A673 (cell line): ENCODE data around the gene TRPC4. TPM values are rescaled to one million over a fixed set of nuclear protein-coding genes. Genes with fewer than 3 reads are reported as not detected.
A peak's percentile ranks its signal among the peaks of the same experiment; 100 is the strongest.

Experiments used
- BruUV-seq: library from RNA; stranded (reverse); fragments of 400-500 nt; replicated peaks from 2 replicates; lab custom pipeline; 2021; lab: Mats Ljungman, UMichigan
- CTCF ChIA-PET: fragments of 300-600 bp; sonication (Branson Sonifier 250); formaldehyde crosslinking; loops from one replicate; lab custom pipeline; 2022; ENCODE audit warnings: antibody characterized with exemption; lab: Charles Lee
- POLR2A ChIA-PET: fragments of 300-600 bp; sonication (Branson Sonifier 250); formaldehyde crosslinking; loops from one replicate; lab custom pipeline; 2022; ENCODE audit warnings: antibody characterized with exemption; ENCODE audit not compliant: low non-redundant PET; lab: Charles Lee
- DNase-seq: peaks from one replicate; pipeline ENCODE4 v3.0.0-alpha.2; 2015; ENCODE audit warnings: low spot score
- H3K27ac ChIP-seq: fragments of 200-600 bp; sonication (generic); 2 replicates; pipeline ENCODE4 v1.5.1; 2016; ENCODE audit warnings: mixed run types, low read depth, mild to moderate bottlenecking, mixed read lengths, antibody characterized with exemption, low read length; ENCODE audit not compliant: poor library complexity, severe bottlenecking
- H3K27me3 ChIP-seq: fragments of 200-600 bp; sonication (generic); replicated peaks from 2 replicates; pipeline ENCODE4 v1.6.1; 2017; ENCODE audit warnings: mixed run types, low read depth, mild to moderate bottlenecking, mixed read lengths, antibody characterized with exemption, low read length; ENCODE audit not compliant: insufficient read depth, poor library complexity
- H3K36me3 ChIP-seq: fragments of 200-600 bp; sonication (generic); 2 replicates; pipeline ENCODE4 v1.6.1; 2016; ENCODE audit warnings: mixed run types, mild to moderate bottlenecking, mixed read lengths, antibody characterized with exemption, low read length; ENCODE audit not compliant: insufficient read depth, poor library complexity, severe bottlenecking
- H3K4me1 ChIP-seq: fragments of 200-600 bp; sonication (generic); 2 replicates; pipeline ENCODE4 v1.6.1; 2017; ENCODE audit warnings: mixed run types, mild to moderate bottlenecking, mixed read lengths, antibody characterized with exemption, low read length; ENCODE audit not compliant: insufficient read depth, poor library complexity, severe bottlenecking
- H3K4me3 ChIP-seq: fragments of 200-600 bp; sonication (generic); 2 replicates; pipeline ENCODE4 v1.5.1; 2016; ENCODE audit warnings: low read depth, mixed run types, mild to moderate bottlenecking, mixed read lengths, low read length; ENCODE audit not compliant: poor library complexity, severe bottlenecking
- H3K9me3 ChIP-seq: fragments of 200-600 bp; sonication (generic); 2 replicates; pipeline ENCODE4 v1.6.1; 2016; ENCODE audit warnings: mixed run types, low read depth, mild to moderate bottlenecking, mixed read lengths, antibody characterized with exemption, low read length; ENCODE audit not compliant: poor library complexity, severe bottlenecking
- CTCF ChIP-seq: fragments of 300-800, 200-600 bp; sonication (generic); conservative IDR thresholded peaks from 2 replicates; pipeline ENCODE4 v1.5.1; 2017; ENCODE audit warnings: low read depth, mild to moderate bottlenecking, antibody characterized with exemption, low read length, moderate library complexity, mixed read lengths
- EZH2 ChIP-seq: fragments of 200-600 bp; sonication (generic); IDR thresholded peaks from 2 replicates; pipeline ENCODE4 v1.6.1; 2017; ENCODE audit warnings: borderline replicate concordance, low read depth, mild to moderate bottlenecking, mixed read lengths, antibody characterized with exemption, low read length; ENCODE audit not compliant: poor library complexity, severe bottlenecking
- intact Hi-C: fragments of 100-400 bp; cut with micrococcal nuclease; formaldehyde crosslinking; loops from one replicate; pipeline ENCODE4 v1.10.0; 2022; ENCODE audit not compliant: unreplicated experiment
- total RNA-seq: library from RNA; stranded (reverse); gene quantifications from 2 replicates; pipeline ENCODE4 v1.2.3, GENCODE V29; 2021

Gene TRPC4
- total RNA-seq, 1 experiment from 2014 or later, result 27.0 TPM

GRCh38 chr13:37878496-37878895 is 8.9 kb upstream of the TRPC4 start:
- CTCF ChIA-PET, result no interaction called here
- BruUV-seq, result no TSS peak
- no peak for DNase-seq
- no peaks in the 10 kb centered on the region for H3K27me3 ChIP-seq
- TF ChIP-seq EZH2, result no peak
- TF ChIP-seq CTCF, result no peak
- no peak overlapping the region for H3K4me3 ChIP-seq
- H3K27ac ChIP-seq, result no peak overlapping the region
- intact Hi-C loops, result no loop called here
- no peaks in the 10 kb centered on the region for H3K36me3 ChIP-seq
- POLR2A ChIA-PET, result interaction anchor here (0.6 kb wide), 1 partner anchor 11 kb away, joined by 3 read pairs; no protein-coding TSS in a partner anchor
- H3K4me1 ChIP-seq, result no peaks in the 10 kb centered on the region
- H3K9me3 ChIP-seq, result no peaks in the 10 kb centered on the region

GRCh38 chr13:37870895-37871550 is 1.5 kb upstream of the TRPC4 start:
- Histone ChIP-seq H3K4me3 (peak overlapping the region; percentile 57), H3K27me3 (peaks cover 19% of the 10 kb centered on the region), H3K4me1 (peaks cover 22% of the 10 kb centered on the region), H3K36me3 (no peaks in the 10 kb centered on the region), H3K27ac (peak overlapping the region; percentile 38), H3K9me3 (no peaks in the 10 kb centered on the region)
- CTCF ChIA-PET, result interaction anchor here (0.6 to 3.0 kb wide), 9 partner anchors 102 to 994 kb away, joined by 3 to 17 read pairs (median 3); partner anchors contain the start of gene UFM1
- POLR2A ChIA-PET, result interaction anchor here (0.7 kb wide), 1 partner anchor 230 kb away, joined by 3 read pairs; no protein-coding TSS in a partner anchor
- DNase-seq, result peak; percentile 48
- intact Hi-C loops, result loop anchor here (1.0 to 5.0 kb wide), 6 partner anchors 174 to 1046 kb away; no protein-coding TSS in a partner anchor
- TF ChIP-seq EZH2 (no peak), CTCF (no peak)
- BruUV-seq, result TSS peak; percentile 50

GRCh38 chr13:37870489-37870845 is 895 bp upstream of the TRPC4 start:
- Histone ChIP-seq H3K9me3 (no peaks in the 10 kb centered on the region), H3K4me3 (peak overlapping the region; percentile 57), H3K27me3 (peaks cover 19% of the 10 kb centered on the region), H3K36me3 (no peaks in the 10 kb centered on the region), H3K4me1 (peaks cover 22% of the 10 kb centered on the region), H3K27ac (peak overlapping the region; percentile 38)
- no peak for DNase-seq
- TF ChIP-seq EZH2 (no peak), CTCF (no peak; the same call in 1 of the 2 replicates)
- no TSS peak for BruUV-seq
- intact Hi-C loops, result loop anchor here (1.0 to 5.0 kb wide), 6 partner anchors 175 to 1047 kb away; no protein-coding TSS in a partner anchor
- CTCF ChIA-PET, result interaction anchor here (0.6 to 3.0 kb wide), 12 partner anchors 101 to 995 kb away, joined by 3 to 17 read pairs (median 3); partner anchors contain the start of gene UFM1
- POLR2A ChIA-PET, result interaction anchor here (0.7 kb wide), 2 partner anchors 230 to 235 kb away, joined by 3 read pairs; no protein-coding TSS in a partner anchor
